GM21576 (cell line): ENCODE measurements around the gene GTPBP1.
A peak's percentile ranks its signal among the peaks of the same experiment; 100 is the strongest.

Experiments
- ATAC-seq: cut with Tn5 transposase; IDR thresholded peaks from one replicate; pipeline ENCODE4 v1.9.1; 2021; ENCODE audit warnings: mild to moderate bottlenecking, moderate library complexity; ENCODE audit not compliant: unreplicated experiment

The GTPBP1 gene

DNA sequence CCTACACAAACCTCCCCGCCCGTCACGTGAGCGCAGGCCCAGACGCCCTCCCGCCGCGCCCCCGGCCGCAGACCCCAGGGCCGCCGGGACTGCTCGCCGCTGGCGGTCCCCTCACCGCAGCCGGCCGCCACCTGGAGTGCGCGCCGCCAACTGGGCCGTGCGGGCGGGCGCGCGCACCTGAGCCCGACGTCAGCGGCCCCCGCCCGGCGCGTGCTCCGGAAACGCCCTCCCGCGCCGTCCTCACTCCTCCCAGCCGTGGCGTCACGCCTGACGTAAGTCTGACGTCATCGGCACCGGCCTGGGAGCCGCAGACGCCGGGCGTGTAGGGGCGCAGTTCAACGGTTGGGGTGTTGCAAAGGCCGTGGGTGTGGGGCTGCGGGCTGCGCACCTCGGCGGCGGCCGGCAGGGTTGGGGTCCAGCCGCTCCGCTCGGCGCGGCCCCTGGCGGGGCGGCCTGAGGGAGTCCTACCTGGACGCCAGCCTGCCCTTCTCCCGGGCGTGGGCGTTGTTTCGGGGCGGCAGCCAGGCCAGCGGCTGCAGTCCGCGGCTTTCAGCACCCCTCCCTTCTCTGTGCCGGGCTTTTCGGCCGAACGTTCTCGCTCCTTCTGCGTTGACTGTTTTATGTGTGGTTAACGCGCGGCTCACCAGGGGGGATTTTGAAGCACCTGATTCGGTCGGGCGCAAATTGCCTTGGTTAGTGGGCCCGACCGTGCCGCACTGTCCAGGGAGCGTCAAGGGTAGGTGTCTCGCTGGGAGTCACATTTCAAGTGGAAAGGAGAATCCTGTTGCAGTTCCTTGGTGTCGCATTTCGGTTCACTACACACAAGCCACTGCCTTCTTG lies 4.7 kb upstream of the GTPBP1 start, which contains the start of gene JOSD1:
Gene JOSD1 (minus strand): TSS at position 155 of the 840 bp plus-strand sequence. CDS start 956 bp downstream, outside the sequence.
- peak; percentile 32 for ATAC-seq

GRCh38 chr22:38704654-38705234 lies 1.0 kb upstream of the GTPBP1 start:
- no peak for ATAC-seq

DNA sequence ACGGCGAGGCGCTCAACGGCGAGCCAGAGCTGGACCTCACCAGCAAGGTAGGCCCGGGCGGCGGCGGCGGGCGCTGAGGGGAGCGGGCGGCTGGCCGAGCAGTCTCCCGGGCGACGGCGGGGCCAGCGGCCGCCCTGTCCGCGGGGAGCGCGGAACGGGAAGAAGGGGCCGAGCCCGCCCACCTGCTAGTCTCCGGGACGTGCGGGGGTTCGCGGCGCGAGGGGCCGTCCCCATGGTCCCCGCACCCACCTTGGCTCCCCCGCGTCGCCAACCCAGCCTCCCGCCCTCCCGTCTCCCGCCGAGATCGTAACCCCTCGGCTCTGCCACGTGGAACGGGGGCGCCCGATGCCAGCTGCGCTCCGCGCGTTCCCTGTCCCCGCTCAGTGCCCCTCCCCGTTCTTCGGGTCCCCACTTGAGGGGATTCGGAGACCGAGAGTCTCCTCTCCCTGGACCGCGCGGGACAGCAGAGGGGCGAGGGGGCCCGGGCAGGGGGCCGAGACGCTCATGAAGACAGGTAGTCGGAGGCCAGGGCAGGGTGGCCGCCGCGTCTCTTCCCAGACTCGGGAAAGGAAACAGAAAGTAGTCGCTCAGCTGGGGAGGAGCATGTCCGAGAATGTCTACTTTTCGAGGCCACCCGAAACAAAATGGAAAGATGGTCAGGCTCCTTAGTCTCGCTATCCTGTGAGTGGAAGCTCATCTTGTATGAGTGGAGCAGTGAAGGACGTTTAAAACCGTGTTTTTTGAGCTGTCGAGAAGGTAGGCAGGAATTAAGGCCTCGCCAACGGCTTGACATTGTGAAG lies 557 bp downstream of the GTPBP1 start:
- ATAC-seq, result no peak

GRCh38 chr22:38706901-38707195 lies 1.1 kb downstream of the GTPBP1 start:
- no peak for ATAC-seq

DNA sequence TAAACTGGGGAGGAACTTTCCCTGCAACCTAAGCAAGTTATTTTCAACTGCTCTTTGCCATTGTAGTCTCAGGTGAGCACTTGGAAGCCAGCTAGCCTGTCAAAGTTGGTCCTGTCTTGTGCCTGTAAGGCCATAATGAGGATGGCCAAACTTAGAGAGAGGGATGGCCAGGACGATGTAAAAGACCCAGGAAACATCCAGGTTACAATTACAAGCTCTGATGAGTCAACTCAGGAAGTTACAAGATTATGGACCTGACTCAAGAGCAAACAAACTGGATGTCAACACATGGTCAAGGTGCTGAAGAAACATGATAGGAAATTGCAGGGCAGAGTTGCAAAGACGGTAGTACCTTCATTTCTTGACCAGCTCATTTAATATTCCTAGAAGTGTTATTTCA lies 1.6 kb downstream of the GTPBP1 start:
- no peak for ATAC-seq

GRCh38 chr22:38707984-38708383 lies 2.2 kb downstream of the GTPBP1 start:
- ATAC-seq, result no peak

GRCh38 chr22:38709306-38709705 lies 3.6 kb downstream of the GTPBP1 start:
- ATAC-seq, result no peak

- ATAC-seq, result no peak
Measured at GRCh38 chr22:38710351-38710750, 4.6 kb downstream of the GTPBP1 start.

- ATAC-seq, result no peak
Measured at GRCh38 chr22:38710866-38711265, 5.1 kb downstream of the GTPBP1 start.

GRCh38 chr22:38712486-38713207 lies 6.9 kb downstream of the GTPBP1 start:
- no peak for ATAC-seq

GRCh38 chr22:38713921-38714320 lies 8.2 kb downstream of the GTPBP1 start:
- no peak for ATAC-seq

- no peak for ATAC-seq
Measured at GRCh38 chr22:38715176-38715764, 9.5 kb downstream of the GTPBP1 start.

- ATAC-seq, result no peak
Measured at GRCh38 chr22:38715852-38716251, 10.1 kb downstream of the GTPBP1 start.

GRCh38 chr22:38716271-38716670 lies 10.5 kb downstream of the GTPBP1 start:
- no peak for ATAC-seq

GRCh38 chr22:38716826-38717225 lies 11.1 kb downstream of the GTPBP1 start:
- no peak for ATAC-seq

DNA sequence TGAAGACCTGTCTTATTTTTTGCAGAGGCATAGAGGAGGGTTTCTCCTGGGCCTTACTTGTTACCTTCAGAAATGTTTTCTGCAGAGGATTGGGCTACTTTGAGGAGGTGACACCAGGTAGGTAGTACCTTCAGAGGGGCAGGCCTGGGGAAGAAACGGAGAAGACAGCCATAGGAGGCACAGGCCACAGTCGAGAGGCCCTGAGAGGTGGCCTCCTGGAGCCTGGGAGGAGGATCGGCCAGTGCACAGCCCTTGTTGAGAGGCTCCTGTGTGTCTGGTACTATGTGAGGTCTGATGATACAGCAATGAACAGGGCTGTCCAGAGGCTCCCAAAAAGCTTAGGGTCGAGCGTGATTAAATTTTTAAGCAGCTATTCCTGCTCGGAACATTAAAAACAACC lies 11.5 kb downstream of the GTPBP1 start:
- ATAC-seq, result no peak

- ATAC-seq, result no peak
Measured at GRCh38 chr22:38718414-38718813, 12.7 kb downstream of the GTPBP1 start.

GRCh38 chr22:38719196-38719595 lies 13.5 kb downstream of the GTPBP1 start:
- ATAC-seq, result no peak

- ATAC-seq, result no peak
Measured at GRCh38 chr22:38720350-38720749, 14.6 kb downstream of the GTPBP1 start.

DNA sequence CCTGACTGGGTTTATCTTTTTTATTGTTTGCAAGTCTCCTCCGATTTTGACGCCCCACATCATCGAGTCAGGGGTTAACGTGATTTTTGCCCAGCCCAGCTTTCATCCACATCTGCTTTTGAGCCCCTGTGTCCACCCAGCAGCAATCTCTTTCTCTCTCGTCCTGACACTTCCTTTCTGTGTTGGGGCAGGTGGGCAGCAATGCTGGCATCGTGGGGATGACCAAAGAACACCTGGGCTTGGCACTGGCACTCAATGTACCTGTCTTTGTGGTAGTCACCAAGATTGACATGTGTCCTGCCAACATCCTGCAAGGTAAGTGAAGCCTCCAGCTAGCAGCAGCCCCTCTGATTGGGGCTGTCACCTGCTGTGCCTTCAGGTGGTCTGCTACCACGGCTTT lies 15.8 kb downstream of the GTPBP1 start:
- no peak for ATAC-seq

DNA sequence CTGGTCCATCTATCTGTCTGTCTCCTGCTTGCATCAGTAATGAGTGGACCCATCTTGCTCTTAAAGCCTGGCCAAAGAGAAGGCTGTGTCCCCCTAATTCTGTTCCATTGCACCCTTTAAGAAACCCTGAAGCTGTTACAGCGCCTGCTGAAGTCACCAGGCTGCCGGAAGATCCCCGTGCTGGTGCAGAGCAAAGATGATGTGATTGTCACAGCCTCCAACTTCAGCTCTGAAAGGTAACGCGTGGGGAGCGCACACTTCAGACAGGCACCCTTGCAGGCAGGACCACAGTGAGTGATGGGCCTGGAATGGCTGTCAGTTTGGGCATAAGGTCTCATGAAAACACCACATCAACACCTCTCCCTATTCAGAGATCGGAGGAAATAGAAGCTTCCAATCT lies 18.4 kb downstream of the GTPBP1 start:
- ATAC-seq, result no peak
